CD4-positive, alpha-beta T cell (primary cell): Measurements from ENCODE around the gene LSAMP. TPM values are rescaled to one million over a fixed set of nuclear protein-coding genes. Genes with fewer than 3 reads are reported as not detected.

Experiments
- ATAC-seq: fragments of 200-7000 bp; cut with Tn5 transposase; one replicate; pipeline ENCODE4 v1.10.0; 2022; ENCODE audit warnings: mild to moderate bottlenecking; ENCODE audit not compliant: poor library complexity
- CTCF ChIA-PET: fragments of 350-600 bp; sonication (Branson Sonifier 250); formaldehyde crosslinking; loops from one replicate; lab custom pipeline; 2021; ENCODE audit warnings: antibody characterized with exemption, inconsistent platforms; lab: Charles Lee
- POLR2A ChIA-PET: fragments of 350-600 bp; sonication (Branson Sonifier 250); formaldehyde crosslinking; loops from one replicate; lab custom pipeline; 2021; ENCODE audit warnings: antibody characterized with exemption, inconsistent platforms; lab: Charles Lee
- DNase-seq, 14 experiments: peaks; one replicate each; pipeline ENCODE4 v3.0.0-alpha.2; 2013 to 2020; ENCODE audit warnings: mixed read lengths in 2 of 14
- H3K27ac ChIP-seq, 2 donors: one replicate each; pipeline versions ENCODE4 v1.5.1 to v1.7.0; 2013; ENCODE audit warnings: low read length in 2 of 2, low read depth in 1 of 2, mild to moderate bottlenecking in 1 of 2
- H3K27me3 ChIP-seq, 2 experiments: 1 replicate in 1 of 2; 2 replicates in 1 of 2; pipeline versions ENCODE4 v1.6.1 to v1.7.0; 2013; ENCODE audit warnings: low read length in 2 of 2, control low read depth in 1 of 2, mild to moderate bottlenecking in 1 of 2, moderate library complexity in 1 of 2; ENCODE audit not compliant: insufficient read depth in 2 of 2, control insufficient read depth in 1 of 2
- H3K36me3 ChIP-seq: one replicate; pipeline ENCODE4 v1.6.1; 2013; ENCODE audit warnings: low read length, control low read depth; ENCODE audit not compliant: insufficient read depth
- H3K4me1 ChIP-seq: one replicate; pipeline ENCODE4 v1.6.1; 2013; ENCODE audit warnings: low read length, control low read depth; ENCODE audit not compliant: insufficient read depth
- H3K4me3 ChIP-seq: one replicate; pipeline ENCODE4 v1.5.1; 2013; ENCODE audit warnings: mild to moderate bottlenecking, low read length, moderate library complexity
- H3K9me3 ChIP-seq, 2 experiments: 1 replicate in 1 of 2; 2 replicates in 1 of 2; pipeline versions ENCODE4 v1.6.1 to v1.7.0; 2013; ENCODE audit warnings: low read length in 2 of 2, mild to moderate bottlenecking in 2 of 2, control low read depth in 1 of 2, moderate library complexity in 1 of 2; ENCODE audit not compliant: control insufficient read depth in 1 of 2, insufficient read depth in 1 of 2
- H3K27ac Mint-ChIP-seq: one replicate; pipeline ENCODE4 v1.8.0; 2020; ENCODE audit warnings: mixed read lengths
- H3K27me3 Mint-ChIP-seq: one replicate; pipeline ENCODE4 v1.8.0; 2021; ENCODE audit warnings: mixed read lengths
- H3K36me3 Mint-ChIP-seq: one replicate; pipeline ENCODE4 v1.8.0; 2021; ENCODE audit warnings: low read depth, mixed read lengths
- H3K4me1 Mint-ChIP-seq: one replicate; pipeline ENCODE4 v1.8.0; 2021; ENCODE audit warnings: low read depth, mixed read lengths
- H3K4me3 Mint-ChIP-seq: one replicate; pipeline ENCODE4 v1.8.0; 2020; ENCODE audit warnings: mild to moderate bottlenecking, mixed read lengths
- H3K9me3 Mint-ChIP-seq: one replicate; pipeline ENCODE4 v1.8.0; 2020; ENCODE audit warnings: mixed read lengths
- intact Hi-C, 2 experiments: fragments of 100-400 bp; cut with DNase I in 1 of 2; cut with micrococcal nuclease in 1 of 2; formaldehyde crosslinking; loops; one replicate each; pipeline versions ENCODE4 v1.15.1 to v1.9.0; 2023 to 2025; cut with DNase I, micrococcal nuclease
- total RNA-seq, 174 experiments: library from RNA in 2 of 174; stranded (reverse) in 2 of 174; gene quantifications; one replicate each; pipeline ENCODE4 v1.2.3 and lab custom pipeline; 2021 to 2026
- TF ChIP-seq, protein P1 (sequence below): fragments of 200-600 bp; IDR thresholded peaks from one replicate; pipeline ENCODE4 v1.8.0; 2022; ENCODE audit warnings: antibody characterized with exemption, mild to moderate bottlenecking

LSAMP gene
- total RNA-seq, 2 experiments from 2014 or later: not detected

DNA sequence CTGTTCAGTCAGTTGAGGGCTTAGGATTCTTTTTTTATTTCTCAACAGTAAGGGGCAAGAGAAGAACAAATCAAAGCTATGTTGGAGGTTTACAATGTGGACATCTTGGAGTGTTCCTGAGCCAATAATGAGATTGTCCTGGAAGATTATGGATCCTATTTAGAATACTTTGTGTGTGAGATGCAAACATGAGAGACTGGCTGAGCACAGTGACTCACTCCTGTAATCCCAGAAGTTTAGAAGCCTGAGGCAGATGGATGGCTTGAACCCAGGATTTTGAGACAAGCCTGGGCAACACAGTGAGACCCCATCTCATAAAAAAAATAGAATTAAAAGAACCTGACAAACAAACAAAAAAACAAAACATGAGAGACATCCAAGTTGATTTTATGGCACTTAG lies 470.3 kb downstream of the LSAMP start:
- Histone ChIP-seq H3K9me3 (peaks cover 0 to 3% of the 10 kb centered on the region in 2 experiments), H3K27me3 (no peaks in the 10 kb centered on the region), H3K27ac (no peak overlapping the region), H3K4me1 (no peaks in the 10 kb centered on the region), H3K4me3 (no peak overlapping the region), H3K36me3 (no peaks in the 10 kb centered on the region)
- Mint-ChIP-seq H3K9me3 (no peaks in the 10 kb centered on the region), H3K4me3 (no peak overlapping the region), H3K27ac (no peak overlapping the region), H3K4me1 (no peaks in the 10 kb centered on the region), H3K27me3 (no peaks in the 10 kb centered on the region), H3K36me3 (no peaks in the 10 kb centered on the region)
- ATAC-seq: no peak
- no peak for DNase-seq
- ChIA-PET POLR2A (no interaction called here), CTCF (no interaction called here)
- intact Hi-C loops: no loop called here
- TF ChIP-seq, protein P1, sequence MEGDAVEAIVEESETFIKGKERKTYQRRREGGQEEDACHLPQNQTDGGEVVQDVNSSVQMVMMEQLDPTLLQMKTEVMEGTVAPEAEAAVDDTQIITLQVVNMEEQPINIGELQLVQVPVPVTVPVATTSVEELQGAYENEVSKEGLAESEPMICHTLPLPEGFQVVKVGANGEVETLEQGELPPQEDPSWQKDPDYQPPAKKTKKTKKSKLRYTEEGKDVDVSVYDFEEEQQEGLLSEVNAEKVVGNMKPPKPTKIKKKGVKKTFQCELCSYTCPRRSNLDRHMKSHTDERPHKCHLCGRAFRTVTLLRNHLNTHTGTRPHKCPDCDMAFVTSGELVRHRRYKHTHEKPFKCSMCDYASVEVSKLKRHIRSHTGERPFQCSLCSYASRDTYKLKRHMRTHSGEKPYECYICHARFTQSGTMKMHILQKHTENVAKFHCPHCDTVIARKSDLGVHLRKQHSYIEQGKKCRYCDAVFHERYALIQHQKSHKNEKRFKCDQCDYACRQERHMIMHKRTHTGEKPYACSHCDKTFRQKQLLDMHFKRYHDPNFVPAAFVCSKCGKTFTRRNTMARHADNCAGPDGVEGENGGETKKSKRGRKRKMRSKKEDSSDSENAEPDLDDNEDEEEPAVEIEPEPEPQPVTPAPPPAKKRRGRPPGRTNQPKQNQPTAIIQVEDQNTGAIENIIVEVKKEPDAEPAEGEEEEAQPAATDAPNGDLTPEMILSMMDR: no peak

DNA sequence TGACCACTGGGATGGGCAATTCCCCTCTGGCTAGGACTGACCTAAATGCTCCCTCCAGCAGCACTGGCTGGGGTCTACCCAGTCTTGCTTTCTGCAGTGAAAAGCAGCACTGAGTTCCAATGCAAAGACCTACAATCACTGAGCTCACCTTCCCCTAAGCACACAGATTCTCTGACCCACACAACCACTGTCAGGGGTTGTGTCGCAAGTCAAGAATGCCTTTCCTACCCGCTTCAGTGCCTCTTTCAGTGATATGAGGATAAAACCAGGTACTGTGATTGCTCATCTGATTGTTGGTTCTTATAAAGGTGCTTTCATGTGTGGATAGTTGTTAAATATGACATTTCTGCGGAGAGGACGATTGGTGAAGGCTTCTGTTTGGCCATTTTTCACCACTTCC lies 476.4 kb downstream of the LSAMP start:
- H3K4me1 ChIP-seq: no peaks in the 10 kb centered on the region
- H3K36me3 Mint-ChIP-seq: no peaks in the 10 kb centered on the region
- DNase-seq (no peak), ATAC-seq (no peak)
- no peak overlapping the region for H3K4me3 ChIP-seq
- ChIA-PET CTCF (no interaction called here), POLR2A (no interaction called here)
- intact Hi-C loops: loop anchor here in 1 of 2 experiments (10.0 kb wide), 1 partner anchor 676 kb away; no protein-coding TSS in a partner anchor
- no peaks in the 10 kb centered on the region for H3K36me3 ChIP-seq
- H3K4me1 Mint-ChIP-seq: no peaks in the 10 kb centered on the region
- no peak overlapping the region for H3K4me3 Mint-ChIP-seq
- H3K27ac ChIP-seq: no peak overlapping the region
- no peaks in the 10 kb centered on the region for H3K27me3 ChIP-seq
- TF ChIP-seq, protein P1: no peak
- no peaks in the 10 kb centered on the region for H3K27me3 Mint-ChIP-seq
- H3K27ac Mint-ChIP-seq: no peak overlapping the region
- H3K9me3 Mint-ChIP-seq: no peaks in the 10 kb centered on the region
- H3K9me3 ChIP-seq: peaks cover 0 to 3% of the 10 kb centered on the region in 2 experiments

DNA sequence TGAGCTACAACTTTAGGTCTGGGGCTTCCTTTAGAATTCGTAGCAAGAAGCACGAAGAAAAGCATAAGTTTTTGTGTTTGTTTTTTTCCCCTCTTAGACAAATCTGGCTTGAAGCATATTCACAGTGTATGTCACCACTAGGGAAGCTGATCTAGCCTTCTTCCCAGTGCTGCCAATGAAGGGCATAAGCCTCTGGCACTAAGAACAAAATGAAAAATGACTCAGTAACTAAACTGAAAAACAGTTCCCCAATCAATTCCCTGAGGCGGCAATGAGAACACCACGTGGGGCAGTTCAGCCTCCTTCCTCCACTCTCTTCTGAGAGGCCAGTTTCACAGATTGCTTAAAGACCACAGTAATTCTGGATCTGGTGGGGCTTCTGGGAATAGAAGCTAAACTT lies 483.9 kb downstream of the LSAMP start:
- ATAC-seq (no peak), DNase-seq (no peak)
- ChIA-PET CTCF (no interaction called here), POLR2A (no interaction called here)
- no peak overlapping the region for H3K4me3 ChIP-seq
- Mint-ChIP-seq H3K4me1 (no peaks in the 10 kb centered on the region), H3K27me3 (peaks cover 5% of the 10 kb centered on the region), H3K4me3 (no peak overlapping the region), H3K9me3 (no peaks in the 10 kb centered on the region), H3K36me3 (no peaks in the 10 kb centered on the region), H3K27ac (no peak overlapping the region)
- no peak overlapping the region for H3K27ac ChIP-seq
- no peaks in the 10 kb centered on the region for H3K4me1 ChIP-seq
- TF ChIP-seq, protein P1: no peak
- intact Hi-C loops: loop anchor here in 1 of 2 experiments (10.0 kb wide), 1 partner anchor 683 kb away; no protein-coding TSS in a partner anchor
- H3K9me3 ChIP-seq: no peaks in the 10 kb centered on the region
- H3K36me3 ChIP-seq: no peaks in the 10 kb centered on the region
- H3K27me3 ChIP-seq: no peaks in the 10 kb centered on the region
